Measurements from ENCODE around the gene DNAH9. TPM values are rescaled to one million over a fixed set of nuclear protein-coding genes. Genes with fewer than 3 reads are reported as not detected.
"Not testable (repeated sequence)": the region's sequence is repeated elsewhere in the genome, so short reads cannot be mapped to it uniquely, and the experiment has no call there.

Gene DNAH9
- polyA plus RNA-seq, 3 donors: 4.5 to 7.3 (median 5.0) TPM

- DNase-seq: no peak
Measured at GRCh38 chr17:11900655-11901054, 302.4 kb downstream of the DNAH9 start.

- DNase-seq: no peak
Measured at GRCh38 chr17:11901931-11902330, 303.7 kb downstream of the DNAH9 start.

GRCh38 chr17:11908711-11909146, 310.5 kb downstream of the DNAH9 start:
- DNase-seq: no peak

GRCh38 chr17:11909348-11909747, 311.1 kb downstream of the DNAH9 start:
- DNase-seq: no peak

GRCh38 chr17:11916091-11916490, 317.8 kb downstream of the DNAH9 start:
- DNase-seq: no peak

GRCh38 chr17:11917415-11917814, 319.1 kb downstream of the DNAH9 start:
- DNase-seq: no peak

GRCh38 chr17:11921296-11921695, 323.0 kb downstream of the DNAH9 start:
- DNase-seq: no peak

- DNase-seq: no peak
Measured at GRCh38 chr17:11922638-11923037, 324.4 kb downstream of the DNAH9 start.

- DNase-seq: no peak
Measured at GRCh38 chr17:11924076-11924475, 325.8 kb downstream of the DNAH9 start.

- peak; percentile 26 for DNase-seq
Measured at GRCh38 chr17:11925262-11926021, 327.2 kb downstream of the DNAH9 start.

GRCh38 chr17:11928436-11928835, 330.2 kb downstream of the DNAH9 start:
- DNase-seq: no peak

GRCh38 chr17:11932337-11932898, 334.1 kb downstream of the DNAH9 start:
- no peak for DNase-seq

GRCh38 chr17:11935734-11936406, 337.6 kb downstream of the DNAH9 start:
- DNase-seq: peak; percentile 63

- no peak for DNase-seq
Measured at GRCh38 chr17:11940904-11941303, 342.6 kb downstream of the DNAH9 start.

GRCh38 chr17:11943086-11943485, 344.8 kb downstream of the DNAH9 start:
- DNase-seq: not testable (repeated sequence)

- no peak for DNase-seq
Measured at GRCh38 chr17:11943759-11944347, 345.6 kb downstream of the DNAH9 start.

- DNase-seq: no peak
Measured at GRCh38 chr17:11944587-11944986, 346.3 kb downstream of the DNAH9 start.

- no peak for DNase-seq
Measured at GRCh38 chr17:11948789-11949188, 350.5 kb downstream of the DNAH9 start.

GRCh38 chr17:11949571-11949970, 351.3 kb downstream of the DNAH9 start:
- DNase-seq: not testable (repeated sequence)

GRCh38 chr17:11950771-11951519, 352.7 kb downstream of the DNAH9 start:
- DNase-seq: no peak

GRCh38 chr17:11952610-11953009, 354.3 kb downstream of the DNAH9 start:
- no peak for DNase-seq

GRCh38 chr17:11953924-11954323, 355.7 kb downstream of the DNAH9 start:
- DNase-seq: no peak
